Ammon's horn (tissue), 1 donor: ENCODE measurements around the gene NCOR1.
"Not testable (repeated sequence)": the region's sequence is repeated elsewhere in the genome, so short reads cannot be mapped to it uniquely, and the experiment has no call there.

Experiments used
- DNase-seq: peaks from one replicate; pipeline ENCODE4 v3.0.0-alpha.2; 2016; ENCODE audit warnings: low spot score

NCOR1 gene

DNA sequence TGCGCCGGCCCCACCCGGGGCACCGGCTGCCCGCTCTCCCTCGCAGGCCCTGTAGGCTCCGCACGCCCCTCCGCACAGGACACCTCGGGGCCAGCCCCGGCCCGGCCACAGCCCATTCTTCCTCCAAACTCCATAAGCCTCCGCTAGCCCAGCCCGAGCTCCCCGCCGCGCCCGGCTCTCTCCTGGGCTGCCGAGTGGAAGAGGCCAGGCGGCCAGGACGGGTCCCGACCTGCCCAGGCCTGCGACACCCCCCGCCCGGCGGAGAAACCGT lies 397 bp downstream of the NCOR1 start:
- no peak for DNase-seq

DNA sequence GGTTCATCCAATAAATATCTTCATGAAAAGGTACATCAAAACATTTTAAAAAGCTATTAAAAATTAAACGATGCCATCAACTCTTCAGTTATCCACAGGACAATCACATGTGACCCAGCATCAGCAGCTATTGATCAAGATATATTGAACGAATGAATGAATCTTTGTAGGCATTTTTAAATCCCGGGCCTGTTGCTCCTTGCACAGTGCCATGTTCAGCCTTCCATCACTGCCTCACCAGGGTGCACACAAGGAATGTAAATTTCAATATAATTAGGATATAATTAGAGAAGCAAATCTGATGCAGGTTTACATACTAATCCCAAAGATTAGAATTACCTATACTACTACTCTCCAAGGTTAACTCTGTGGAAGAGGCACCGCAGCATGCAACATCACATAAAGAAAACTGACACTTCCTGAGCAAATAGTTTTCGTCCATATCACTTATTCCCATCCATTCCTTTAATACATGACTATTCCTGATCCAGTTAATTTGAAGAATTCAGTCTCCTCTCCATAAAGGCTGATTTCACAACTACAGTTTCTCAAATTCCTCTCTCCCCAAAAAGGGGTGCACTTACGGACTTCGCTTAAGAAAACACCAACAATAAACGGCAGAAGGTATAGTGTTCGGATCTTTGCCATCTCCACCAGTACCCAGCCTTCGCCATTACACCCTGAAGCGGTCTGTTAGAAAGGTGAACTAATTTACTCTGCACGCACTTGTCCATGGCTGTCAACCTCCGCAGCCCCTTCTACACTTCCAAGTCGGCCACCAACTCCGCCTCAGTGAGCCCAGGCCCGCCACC lies 938 bp downstream of the NCOR1 start:
- DNase-seq, result peak; percentile 30

DNA sequence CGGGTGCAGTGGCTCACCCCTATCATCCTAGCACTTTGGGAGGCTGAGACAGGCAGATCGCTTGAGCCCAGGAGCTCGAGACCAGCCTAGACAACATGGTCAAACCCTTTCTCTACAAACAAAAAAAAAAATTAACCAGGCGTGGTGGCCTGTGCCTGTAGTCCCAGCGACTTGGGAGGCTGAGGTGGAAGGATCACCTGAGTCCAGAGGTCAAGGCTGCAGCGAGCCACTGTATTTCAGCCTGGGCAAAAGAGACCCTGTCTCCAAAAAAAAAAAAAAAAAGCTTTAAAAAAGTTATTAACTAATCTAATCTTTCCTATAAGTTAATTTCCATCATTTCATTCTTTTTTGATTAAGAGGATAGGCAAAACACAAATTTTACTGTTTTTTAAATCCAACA lies 2.5 kb downstream of the NCOR1 start:
- no peak for DNase-seq

DNA sequence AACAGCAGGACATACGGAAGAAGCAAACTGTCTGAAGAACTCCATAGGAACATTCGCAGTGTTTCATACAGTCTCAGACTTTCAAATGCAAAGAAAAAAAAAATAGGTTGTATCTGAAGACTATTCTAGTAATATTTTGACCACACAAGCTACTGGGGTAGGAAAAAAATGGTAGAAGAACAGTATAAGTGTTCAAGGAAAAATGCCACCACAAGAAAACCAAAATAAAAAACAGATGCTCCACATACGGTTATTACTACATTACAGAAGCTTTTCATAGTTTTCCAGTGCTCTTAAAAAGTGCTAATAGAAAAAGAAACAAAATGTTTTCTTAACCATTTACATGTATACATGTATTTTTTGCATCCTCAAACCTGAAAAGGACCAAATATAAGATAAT lies 3.7 kb downstream of the NCOR1 start:
- DNase-seq, result no peak

DNA sequence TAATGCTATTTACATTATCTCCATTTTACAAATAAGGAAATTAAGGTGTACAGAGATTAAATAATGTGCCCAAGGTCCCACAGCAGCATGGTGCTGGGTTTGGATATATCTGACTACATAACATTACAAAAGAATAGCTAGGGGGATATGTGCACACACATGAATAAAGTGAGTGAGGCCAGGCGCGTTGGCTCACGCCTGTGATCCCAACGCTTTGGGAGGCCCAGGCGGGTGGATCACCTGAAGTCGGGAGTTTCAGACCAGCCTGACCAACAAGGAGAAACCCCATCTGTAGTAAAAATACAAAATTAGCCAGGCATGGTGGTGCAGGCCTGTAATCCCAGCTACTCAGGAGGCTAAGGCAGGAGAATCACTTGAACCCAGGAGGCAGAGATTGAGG lies 10.6 kb downstream of the NCOR1 start:
- not testable (repeated sequence) for DNase-seq

DNA sequence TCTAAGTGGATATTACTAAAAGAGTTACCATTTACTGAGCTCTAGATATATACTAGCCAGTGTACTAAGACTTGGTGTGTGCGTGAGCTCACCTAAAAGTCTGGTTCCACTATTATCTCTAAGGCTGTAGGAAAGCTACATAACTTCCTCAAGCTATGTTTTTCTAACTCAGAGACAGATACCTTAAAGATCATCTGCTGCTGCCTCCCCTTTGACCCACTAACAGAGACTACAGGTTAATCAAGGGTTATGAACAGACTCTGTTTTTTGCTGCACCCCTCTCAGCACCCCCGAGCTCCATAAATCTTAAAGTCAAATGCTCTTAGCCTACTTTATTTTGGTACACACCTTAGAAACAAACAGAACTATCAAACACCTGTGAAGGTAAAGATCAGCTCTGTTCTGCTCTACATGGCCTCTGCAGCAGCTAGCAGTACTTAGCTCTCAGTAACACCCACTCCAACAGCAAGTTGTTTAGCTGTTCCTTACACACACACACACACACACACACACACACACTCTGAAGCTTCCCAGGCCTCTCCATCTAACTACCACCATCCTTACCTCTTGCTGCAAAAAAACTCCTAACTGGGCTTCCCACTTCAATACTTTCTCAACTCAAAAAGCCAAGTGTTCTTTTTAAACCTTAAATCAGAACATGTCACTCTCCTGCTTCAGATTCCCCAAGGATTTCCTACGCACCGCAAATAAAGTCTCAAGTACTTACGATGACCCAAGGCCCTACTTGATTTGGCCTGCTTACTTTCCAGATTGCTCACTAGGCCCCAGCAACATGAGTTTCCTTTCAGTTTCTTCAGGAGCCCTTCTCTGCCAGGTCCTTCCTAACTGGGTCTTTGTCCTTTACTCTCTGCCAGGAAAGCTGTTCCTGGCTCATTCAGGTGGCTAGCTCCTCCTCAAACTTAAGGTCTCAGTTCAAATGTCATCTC lies 12.5 kb downstream of the NCOR1 start:
- not testable (repeated sequence) for DNase-seq

DNA sequence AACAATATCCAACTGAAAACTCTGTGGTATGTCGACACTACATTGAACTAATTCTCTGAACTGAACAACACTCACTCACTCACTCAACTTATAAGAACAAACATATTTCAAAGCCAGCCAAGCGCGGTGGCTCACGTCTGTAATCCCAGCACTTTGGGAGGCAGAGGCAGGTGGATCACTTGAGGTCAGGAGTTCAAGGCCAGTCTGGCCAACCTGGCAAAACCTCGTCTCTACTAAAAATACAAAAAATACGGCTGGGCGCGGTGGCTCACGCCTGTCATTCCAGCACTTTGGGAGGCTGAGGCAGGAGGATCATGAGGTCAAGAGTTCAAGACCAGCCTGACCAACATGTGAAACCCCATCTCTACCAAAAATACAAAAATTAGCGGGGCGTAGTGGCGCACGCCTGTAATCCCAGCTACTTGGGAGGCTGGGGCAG lies 13.6 kb downstream of the NCOR1 start:
- not testable (repeated sequence) for DNase-seq

DNA sequence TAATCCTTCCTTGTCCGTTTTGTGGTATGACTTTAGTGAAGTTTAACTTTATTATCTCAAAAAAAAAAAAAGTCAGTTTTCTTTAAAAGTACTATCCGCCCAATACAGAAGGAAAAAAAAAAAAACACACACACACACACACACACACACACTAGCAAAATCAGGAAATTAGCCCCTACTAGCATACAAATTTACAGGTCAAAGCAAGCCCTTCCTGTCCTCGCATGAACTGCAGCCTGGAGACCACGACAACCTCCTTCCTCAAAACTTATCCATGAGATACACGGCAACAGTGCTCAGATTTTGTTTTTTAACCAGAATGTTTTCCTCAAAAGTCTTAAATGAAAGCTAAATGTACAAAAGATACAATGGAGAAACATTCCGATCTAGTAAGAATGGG lies 16.2 kb downstream of the NCOR1 start:
- peak; percentile 14 for DNase-seq

DNA sequence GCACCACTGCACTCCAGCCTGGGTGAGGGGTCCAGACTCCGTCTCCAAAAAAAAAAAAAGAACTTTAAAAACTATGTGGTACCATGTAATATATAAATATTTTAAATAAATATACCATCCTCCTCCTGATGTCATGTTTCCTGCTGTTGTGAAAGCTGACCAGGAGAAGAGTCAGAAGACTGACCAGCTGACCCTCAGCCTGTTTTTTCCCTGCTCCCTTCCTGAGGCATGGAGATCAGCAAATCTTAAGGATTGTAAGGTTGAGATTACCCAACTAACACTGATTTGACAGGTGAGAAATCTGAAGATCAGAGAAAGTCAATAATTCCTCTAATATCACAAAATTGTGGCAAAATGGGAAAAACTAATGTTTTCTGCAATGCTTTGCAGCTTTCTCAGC lies 18.1 kb downstream of the NCOR1 start:
- DNase-seq, result no peak

DNA sequence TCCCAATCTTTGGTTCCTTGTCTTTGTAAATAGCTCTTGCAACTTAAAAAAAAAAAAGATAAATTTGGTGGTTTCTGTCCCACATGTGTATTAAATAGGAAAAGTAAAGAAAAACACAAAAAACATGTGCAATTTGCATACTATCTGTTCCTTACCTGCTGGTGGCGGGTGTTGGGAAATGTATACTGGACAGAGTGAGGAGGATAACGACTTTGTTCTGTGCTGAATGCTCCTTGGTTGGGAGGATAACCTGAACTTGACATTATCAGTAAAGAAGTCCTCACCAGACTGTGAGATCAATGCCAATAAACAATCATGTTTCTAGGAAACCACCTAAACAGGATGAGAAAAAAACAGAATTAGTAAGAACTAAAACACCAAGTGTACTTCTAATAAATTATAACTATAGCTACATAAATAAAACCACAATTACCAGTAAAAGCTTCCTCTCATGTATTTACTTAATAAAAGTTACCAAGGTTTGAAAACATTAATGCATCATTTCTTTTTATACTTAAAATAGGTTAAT lies 21.0 kb downstream of the NCOR1 start:
- not testable (repeated sequence) for DNase-seq

DNA sequence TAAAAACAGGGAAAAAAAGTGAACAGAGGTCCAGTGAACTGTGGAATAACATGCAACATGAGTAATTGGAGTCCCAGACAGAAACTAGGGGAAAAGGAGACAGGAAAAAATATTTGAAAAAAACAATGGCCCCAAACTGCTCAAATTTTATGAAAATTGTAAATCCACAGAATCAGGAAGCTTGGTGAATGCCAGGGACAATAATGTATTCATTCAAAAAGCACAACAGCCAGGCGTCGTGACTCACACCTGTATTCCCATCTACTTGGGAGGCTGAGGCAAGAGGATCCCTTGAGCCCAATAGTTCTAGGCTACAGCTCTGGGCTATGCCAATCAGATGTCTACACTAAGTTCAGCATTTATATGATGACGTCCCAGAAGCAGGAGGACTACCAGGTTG lies 23.7 kb downstream of the NCOR1 start:
- no peak for DNase-seq

DNA sequence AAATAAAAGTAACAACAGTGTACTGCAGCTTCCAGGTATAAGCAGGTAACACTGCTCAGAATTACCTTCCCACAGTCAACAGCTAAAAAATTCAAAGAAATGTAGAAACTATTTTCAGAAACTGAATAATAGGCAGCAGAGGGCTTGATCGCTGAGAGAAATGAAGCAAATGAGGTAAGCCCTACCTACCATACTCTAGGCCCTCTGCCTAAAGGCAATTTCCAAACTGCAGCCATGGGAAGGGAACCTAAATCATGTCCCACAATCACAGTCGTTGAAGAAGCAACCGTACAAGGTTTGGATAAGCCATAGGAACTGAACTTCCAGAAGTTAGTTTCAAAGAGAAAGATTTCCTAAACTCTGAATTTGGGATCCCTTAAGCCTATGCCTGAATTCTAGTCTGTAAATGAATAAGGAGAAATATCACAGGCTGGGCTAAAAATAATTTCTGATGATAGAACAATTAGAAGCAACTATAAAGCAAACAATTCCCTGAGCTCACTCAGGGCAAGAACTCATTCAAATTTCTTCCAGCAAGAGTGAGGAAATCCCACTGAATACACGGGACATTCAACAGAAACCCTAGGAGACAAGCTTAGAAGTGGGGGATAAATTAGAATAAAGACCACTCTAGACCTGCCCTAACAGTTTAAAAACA lies 24.5 kb downstream of the NCOR1 start:
- no peak for DNase-seq

DNA sequence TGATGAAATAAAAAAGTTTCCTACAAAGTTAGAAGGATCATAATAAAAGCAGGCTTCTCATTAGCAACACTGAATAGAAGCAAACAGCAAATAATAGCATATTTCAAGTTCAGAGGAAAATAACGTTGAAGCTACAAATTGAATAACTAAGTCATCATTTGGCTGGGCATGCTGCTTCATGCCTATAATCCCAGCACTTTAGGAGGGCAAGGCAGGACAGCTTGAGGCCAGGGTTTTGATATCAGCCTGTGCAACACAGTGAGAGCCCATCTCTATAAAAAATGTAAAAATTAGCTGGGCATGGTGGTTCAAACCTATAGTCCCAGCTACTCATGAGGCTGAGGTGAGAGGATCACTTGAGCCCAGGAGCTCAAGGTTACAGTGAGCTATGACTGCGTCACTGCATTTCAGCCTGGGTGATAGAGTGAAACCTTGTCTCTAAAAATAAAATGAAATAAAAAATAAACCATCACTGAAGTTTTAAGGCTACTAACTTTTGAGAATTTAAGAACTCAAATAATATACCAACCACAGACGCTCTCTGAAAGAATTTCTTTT lies 25.5 kb downstream of the NCOR1 start:
- no peak for DNase-seq

DNA sequence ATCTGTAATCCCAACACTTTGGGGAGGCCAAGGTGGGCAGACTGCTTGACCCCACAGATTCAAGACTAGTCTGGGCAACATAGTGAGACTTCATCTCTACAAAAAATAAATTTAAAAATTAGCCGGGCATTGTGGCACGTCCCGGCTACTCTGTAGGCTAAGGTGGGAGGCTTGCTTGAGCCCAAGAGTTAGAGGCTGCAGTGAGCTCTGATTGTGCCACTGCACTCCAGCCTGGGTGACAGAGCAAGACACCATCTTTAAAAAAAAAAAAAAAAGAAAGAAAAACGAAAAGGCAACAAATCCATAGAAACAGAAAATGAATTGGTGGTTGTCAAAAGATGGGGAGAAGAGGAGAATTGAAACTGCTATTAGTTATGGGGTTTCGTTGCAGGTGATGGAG lies 27.7 kb downstream of the NCOR1 start:
- DNase-seq, result no peak

DNA sequence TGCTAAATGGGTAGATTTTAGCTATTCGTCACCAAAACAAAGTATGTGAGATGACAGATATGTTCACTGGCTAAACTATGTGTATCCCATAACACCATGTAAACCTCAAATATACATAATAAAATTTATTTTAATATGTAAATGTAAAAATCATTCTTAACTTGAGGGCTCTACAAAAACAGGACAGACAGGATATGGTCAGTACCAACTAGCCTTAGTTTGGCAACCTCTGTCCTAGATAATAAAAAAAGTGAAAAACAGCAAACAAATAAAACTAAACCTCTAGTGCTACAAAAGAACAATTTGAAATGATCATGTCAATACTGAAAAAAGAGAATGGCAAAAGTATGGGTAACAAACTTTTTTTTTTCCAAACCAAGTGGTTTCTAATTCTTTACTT lies 33.8 kb downstream of the NCOR1 start:
- DNase-seq, result no peak

DNA sequence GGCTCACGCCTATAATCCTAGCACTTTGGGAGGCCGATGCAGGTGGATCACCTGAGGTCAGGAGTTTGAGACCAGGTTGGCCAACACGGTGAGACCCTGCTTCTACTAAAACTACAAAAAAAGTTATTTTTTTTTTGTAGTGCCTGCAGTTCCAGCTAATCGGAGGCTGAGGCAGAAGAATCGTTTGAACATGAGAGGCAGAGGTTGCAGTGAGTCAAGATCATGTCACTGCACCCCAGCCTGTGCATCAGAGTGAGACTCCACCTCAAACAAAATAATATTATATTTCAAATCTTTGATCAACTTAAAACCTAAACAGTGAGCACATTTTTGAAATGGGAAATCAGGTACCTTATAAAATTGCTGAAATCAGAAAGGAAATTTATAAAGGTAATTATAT lies 36.5 kb downstream of the NCOR1 start:
- DNase-seq, result no peak

DNA sequence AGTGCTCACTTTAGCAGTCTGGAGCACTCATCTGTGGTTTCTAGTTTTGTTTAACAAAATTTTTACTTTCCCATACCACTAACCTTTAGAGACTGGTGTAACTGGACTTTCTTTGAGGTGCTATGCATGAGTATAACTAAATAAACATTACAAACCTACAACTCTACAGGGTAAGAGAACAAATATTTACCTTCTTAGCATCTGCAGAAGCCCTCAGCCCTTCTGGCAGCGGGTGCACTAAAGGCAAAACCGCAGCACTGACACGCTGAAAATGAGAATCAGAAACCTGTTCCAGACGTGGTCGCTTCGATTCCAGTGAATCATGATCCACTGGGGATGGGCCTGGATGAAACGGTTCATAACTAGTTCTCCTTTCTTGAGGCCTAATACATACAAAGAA lies 43.7 kb downstream of the NCOR1 start:
- DNase-seq, result no peak

DNA sequence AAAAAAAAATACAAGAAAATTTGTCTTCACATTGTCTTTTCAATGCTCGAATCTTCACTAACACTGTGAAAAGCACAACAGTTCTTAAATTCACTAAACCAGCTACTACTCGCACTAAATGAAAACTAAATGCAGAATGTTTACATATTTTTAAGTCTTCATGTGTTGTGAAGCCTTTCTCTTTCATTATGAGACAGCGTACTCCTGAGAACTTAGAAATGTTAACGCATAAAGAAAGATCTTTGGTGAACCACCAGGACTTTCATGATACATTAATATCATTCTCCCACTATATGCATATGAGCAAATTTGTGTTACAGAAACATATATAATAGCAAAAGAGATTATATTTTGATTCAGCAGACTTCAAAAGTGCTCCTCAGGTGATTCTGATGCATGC lies 48.6 kb downstream of the NCOR1 start:
- DNase-seq, result not testable (repeated sequence)

DNA sequence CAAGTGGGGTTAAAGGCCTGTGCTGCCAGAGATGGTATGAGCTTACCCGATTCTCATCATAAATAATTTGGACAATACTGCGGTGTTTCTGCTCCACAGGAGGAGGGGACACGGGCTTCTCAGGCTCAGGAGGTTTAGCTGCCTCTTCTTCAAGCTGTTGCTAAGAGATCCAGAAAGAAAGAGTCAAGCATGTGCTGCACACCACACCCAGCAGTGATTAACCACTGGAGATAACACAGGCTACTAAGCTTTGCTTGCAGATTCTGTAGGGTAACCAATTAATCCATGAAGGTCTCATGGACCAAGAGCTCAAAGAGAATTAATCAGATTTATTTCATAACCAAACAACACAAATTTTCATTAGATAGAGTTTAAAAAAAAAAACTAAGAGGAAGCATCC lies 56.6 kb downstream of the NCOR1 start:
- no peak for DNase-seq

DNA sequence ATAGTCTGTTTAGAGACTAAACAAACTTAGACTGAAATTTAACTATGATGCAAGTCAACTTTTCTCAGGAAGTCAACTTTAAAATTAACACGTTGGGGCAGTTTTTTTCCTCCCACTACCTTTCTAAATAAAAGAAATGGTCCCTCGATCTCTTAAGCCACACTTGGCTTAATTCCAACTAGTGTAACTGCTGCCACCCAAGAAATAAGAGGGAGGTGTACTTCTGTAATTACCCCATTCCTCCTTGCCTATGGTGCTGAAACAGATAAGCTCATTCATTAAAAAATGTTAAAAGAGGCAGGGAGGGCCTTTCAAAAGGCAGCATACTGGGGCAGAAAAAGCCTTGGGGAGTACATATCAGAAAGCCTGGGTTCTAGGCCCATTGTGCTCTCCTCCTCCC lies 59.8 kb downstream of the NCOR1 start:
- no peak for DNase-seq

DNA sequence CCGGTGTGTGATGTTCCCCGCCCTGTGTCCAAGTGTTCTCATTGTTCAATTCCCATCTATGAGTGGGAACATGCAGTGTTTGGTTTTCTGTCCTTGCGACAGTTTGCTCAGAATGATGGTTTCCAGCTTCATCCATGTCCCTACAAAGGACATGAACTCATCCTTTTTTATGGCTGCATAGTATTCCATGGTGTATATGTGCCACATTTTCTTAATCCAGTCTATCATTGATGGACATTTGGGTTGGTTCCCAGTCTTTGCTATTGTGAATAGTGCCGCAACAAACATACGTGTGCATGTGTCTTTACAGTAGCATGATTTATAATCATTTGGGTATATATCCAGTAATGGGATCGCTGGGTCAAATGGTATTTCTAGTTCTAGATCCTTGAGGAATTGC lies 63.0 kb downstream of the NCOR1 start:
- not testable (repeated sequence) for DNase-seq

DNA sequence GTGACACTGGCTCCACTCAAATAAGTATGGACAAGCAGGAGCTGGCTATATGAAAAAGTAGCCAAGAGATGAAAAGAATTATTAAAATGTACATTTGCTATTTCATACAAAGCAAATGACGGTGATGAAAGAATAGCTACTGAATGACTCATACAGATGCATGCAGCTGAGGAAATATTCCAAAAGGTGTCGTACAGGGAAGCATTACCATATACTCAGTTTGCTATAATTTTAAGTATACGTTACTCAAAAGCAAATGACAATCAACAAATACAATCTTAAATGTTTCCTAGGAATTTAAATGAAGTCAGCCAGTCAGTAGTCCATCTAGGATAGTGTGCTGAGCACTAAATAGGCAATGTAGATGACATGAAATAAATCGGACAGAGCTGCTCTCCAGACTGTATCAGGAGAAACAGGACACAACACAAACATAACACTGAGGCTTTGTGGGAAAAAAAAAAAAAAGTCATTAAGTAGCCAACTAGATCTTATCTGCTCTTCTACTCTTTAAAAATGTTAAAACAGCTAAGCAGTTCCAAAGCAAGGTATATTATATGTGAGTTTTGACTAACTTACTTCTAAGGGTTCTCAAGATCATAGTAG lies 65.0 kb downstream of the NCOR1 start:
- DNase-seq, result no peak
